ENCODE results near the gene MEGF6.

GRCh38 chr1:3454811-3455618 is 156.3 kb downstream of the MEGF6 start:
- peak in 1 of 3 donors; percentile 20 for TF ChIP-seq POLR2A (IDR thresholded peaks at IDR 0.05)
- TF ChIP-seq CTCF (IDR thresholded peaks at IDR 0.05) = no peak

All from body of pancreas (tissue), 4 donors.